NK-92 treated with Interleukin-12 subunit alpha and Interleukin-12 subunit beta, amount 100 ng/mL, for 24 hours (cell line): ENCODE data around the gene NR5A2.

Experiments
- DNase-seq: peaks from one replicate; lab custom pipeline; 2025; lab: John Stamatoyannopoulos, UW

NR5A2 gene

GRCh38 chr1:200035956-200036618, 8.6 kb downstream of the NR5A2 start:
- no peak for DNase-seq

- DNase-seq = no peak
Measured at GRCh38 chr1:200036619-200037270, 9.2 kb downstream of the NR5A2 start.

GRCh38 chr1:200037501-200037900, 10.0 kb downstream of the NR5A2 start:
- no peak for DNase-seq

GRCh38 chr1:200037904-200038303, 10.4 kb downstream of the NR5A2 start:
- no peak for DNase-seq

GRCh38 chr1:200038325-200038980, 10.9 kb downstream of the NR5A2 start:
- DNase-seq = no peak

GRCh38 chr1:200038981-200039848, 11.7 kb downstream of the NR5A2 start:
- no peak for DNase-seq

- DNase-seq = no peak
Measured at GRCh38 chr1:200039849-200040474, 12.5 kb downstream of the NR5A2 start.

- no peak for DNase-seq
Measured at GRCh38 chr1:200040481-200041138, 13.1 kb downstream of the NR5A2 start.

- DNase-seq = no peak
Measured at GRCh38 chr1:200041337-200042118, 14.0 kb downstream of the NR5A2 start.

- no peak for DNase-seq
Measured at GRCh38 chr1:200042119-200042551, 14.6 kb downstream of the NR5A2 start.

GRCh38 chr1:200042552-200043335, 15.2 kb downstream of the NR5A2 start:
- DNase-seq = no peak

GRCh38 chr1:200043336-200043668, 15.8 kb downstream of the NR5A2 start:
- no peak for DNase-seq

GRCh38 chr1:200046115-200046514, 18.6 kb downstream of the NR5A2 start:
- no peak for DNase-seq

- DNase-seq = no peak
Measured at GRCh38 chr1:200048244-200048643, 20.7 kb downstream of the NR5A2 start.

- DNase-seq = no peak
Measured at GRCh38 chr1:200049810-200050209, 22.3 kb downstream of the NR5A2 start.

- no peak for DNase-seq
Measured at GRCh38 chr1:200051620-200052019, 24.1 kb downstream of the NR5A2 start.

GRCh38 chr1:200053091-200053490, 25.6 kb downstream of the NR5A2 start:
- no peak for DNase-seq

GRCh38 chr1:200053646-200054045, 26.1 kb downstream of the NR5A2 start:
- no peak for DNase-seq

GRCh38 chr1:200058341-200058740, 30.8 kb downstream of the NR5A2 start:
- DNase-seq = no peak

- no peak for DNase-seq
Measured at GRCh38 chr1:200062143-200062542, 34.6 kb downstream of the NR5A2 start.
